Epidermal melanocyte (primary cell): ENCODE results near the gene EPM2AIP1.
"Not testable (repeated sequence)": the region's sequence is repeated elsewhere in the genome, so short reads cannot be mapped to it uniquely, and the experiment has no call there.

Experiments used
- DNase-seq: peaks from one replicate; pipeline ENCODE4 v3.0.0; 2011; ENCODE audit warnings: low spot score; ENCODE audit not compliant: insufficient read length

Gene EPM2AIP1

DNA sequence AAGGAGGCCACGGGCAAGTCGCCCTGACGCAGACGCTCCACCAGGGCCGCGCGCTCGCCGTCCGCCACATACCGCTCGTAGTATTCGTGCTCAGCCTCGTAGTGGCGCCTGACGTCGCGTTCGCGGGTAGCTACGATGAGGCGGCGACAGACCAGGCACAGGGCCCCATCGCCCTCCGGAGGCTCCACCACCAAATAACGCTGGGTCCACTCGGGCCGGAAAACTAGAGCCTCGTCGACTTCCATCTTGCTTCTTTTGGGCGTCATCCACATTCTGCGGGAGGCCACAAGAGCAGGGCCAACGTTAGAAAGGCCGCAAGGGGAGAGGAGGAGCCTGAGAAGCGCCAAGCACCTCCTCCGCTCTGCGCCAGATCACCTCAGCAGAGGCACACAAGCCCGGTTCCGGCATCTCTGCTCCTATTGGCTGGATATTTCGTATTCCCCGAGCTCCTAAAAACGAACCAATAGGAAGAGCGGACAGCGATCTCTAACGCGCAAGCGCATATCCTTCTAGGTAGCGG is at the start of gene EPM2AIP1:
Gene EPM2AIP1 (minus strand): TSS at position 326 of the 520 bp plus-strand sequence. CDS start 54 bp downstream, at position 272.
- peak; percentile 89 for DNase-seq

GRCh38 chr3:37042712-37043111 is 49.8 kb upstream of the EPM2AIP1 start:
- not testable (repeated sequence) for DNase-seq

DNA sequence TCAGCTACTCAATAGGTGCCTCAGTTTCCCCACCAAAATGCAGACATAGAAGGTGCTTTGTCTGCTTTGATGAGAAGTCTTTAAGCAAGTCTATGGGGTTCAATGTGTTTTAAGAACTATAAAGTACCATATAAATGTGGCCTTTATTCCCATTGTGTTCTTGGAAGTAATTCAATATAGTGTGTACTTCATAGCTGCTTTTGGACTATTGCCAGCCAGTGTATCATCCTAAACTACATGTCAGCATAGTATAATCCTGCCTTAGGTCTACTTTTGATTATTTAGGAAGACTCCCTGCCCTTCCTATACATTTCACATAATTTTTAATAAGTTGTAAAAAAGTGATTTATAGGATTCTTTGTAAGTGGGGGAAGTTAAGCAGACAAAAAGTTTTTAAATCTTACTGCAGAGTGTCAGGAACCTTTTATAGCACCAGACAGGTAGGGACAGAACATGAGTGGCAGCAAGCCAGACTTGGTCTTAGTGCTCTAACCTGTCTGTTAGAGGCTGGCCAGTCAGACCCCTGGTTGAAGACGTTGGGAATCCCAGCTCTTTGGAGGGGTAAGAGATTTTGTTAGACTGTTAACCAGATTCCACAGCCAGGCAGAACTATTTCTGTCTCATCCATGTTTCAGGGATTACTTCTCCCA is 48.7 kb upstream of the EPM2AIP1 start:
- DNase-seq = no peak

GRCh38 chr3:37040231-37040630 is 47.3 kb upstream of the EPM2AIP1 start:
- DNase-seq = no peak

DNA sequence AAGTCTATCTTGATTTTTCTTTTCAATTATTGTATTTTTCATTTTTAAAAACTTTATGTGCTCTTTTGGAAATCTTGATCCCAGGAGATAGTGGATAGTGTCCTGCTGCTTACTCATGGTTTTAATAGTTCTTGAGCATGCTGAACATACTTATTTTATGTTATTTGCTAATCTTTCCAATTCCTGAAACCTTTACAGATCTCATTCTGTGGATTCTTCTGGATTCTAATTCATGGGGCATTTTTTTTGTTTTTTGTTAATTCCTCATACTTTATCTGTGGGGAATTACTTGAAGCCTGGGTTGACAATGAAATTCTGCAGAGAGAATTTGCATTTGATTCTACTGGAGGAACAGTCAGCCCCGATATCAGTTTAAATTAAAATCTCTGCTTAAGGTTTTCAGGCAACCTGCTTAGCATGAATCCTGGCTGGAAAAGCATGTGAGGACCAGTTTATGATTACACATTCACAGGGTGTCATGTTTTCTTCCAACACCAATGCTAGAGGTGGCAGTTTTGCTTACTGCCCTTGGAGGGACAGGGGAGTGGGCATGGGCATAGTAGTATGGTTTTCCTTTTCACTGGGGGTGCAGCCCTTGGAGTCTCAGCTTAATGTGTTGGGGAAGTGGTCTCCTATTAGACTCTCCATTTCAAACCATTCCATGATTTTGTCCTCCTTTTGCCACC is 46.4 kb upstream of the EPM2AIP1 start:
- no peak for DNase-seq

DNA sequence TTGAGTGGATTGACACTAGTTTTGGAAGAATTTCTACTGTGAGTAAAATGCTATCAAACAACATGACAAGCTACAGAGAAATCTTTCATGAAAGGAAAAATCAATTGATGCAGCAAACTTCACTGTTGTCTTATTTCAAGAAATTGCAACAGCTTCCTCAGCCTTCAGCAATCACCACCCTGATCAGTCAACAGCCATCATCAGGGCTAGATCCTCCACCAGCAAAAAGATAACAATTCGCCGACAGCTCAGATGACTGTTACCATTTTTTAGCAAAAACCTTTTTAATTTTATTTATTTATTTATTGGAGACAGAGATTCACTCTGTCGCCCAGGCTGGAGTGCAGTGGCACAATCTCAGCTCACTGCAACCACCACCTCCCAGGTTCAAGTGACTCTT is 44.4 kb upstream of the EPM2AIP1 start:
- DNase-seq = no peak

GRCh38 chr3:37032961-37033360 is 40.0 kb upstream of the EPM2AIP1 start:
- no peak for DNase-seq

DNA sequence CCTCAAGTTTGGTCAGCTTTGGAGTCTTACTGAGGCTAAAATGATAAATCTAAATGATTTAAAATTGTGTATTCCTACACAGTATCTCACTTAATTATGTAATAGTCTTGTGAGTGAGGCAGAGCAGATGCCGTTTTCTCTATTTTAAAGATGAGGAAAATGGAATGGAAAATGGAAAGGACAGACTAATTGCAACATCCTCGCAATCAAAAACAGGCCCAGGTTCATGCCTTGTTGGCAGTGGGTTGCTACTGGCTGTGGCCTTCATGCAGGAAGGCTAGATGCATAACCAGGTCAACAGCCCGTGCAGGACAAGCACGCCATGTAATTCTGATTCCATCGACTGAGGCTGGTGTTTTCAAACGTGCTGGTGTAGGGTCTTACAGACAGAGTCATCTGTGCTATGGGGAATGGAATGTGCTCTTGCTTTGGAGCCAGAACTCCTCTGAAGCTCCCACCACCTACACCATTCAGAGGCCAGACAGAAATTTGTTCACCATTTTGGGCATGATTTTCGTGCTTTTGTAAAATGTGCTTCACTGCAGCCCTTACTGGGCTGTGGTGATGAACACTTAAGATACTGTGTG is 38.3 kb upstream of the EPM2AIP1 start:
- no peak for DNase-seq

DNA sequence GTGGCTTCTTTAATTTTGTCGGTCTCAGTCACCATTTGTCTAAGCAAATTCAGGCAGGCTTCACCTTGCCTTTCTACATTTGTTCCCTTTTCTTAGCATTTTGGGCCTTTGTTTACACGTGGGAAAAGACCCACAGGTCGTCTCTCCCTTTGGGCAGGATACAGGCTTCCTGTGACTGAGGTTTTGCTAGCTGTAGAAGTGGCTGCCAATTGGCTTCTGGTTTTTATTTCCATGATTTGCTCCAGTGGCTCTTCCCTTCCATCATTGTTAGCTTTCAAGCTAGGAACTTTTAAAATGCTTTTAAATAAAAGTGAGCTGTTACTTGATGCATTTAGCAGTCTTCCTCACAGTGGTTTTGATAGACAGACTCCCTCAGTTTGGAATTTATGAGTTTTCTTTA is 37.7 kb upstream of the EPM2AIP1 start:
- DNase-seq = no peak

- no peak for DNase-seq
These were observed 36.7 kb upstream of the EPM2AIP1 start for GRCh38 chr3:37029516-37030163.

- no peak for DNase-seq
These were observed 36.2 kb upstream of the EPM2AIP1 start for GRCh38 chr3:37029111-37029510.

GRCh38 chr3:37028329-37028728 is 35.4 kb upstream of the EPM2AIP1 start:
- DNase-seq = no peak

GRCh38 chr3:37026851-37027250 is 33.9 kb upstream of the EPM2AIP1 start:
- no peak for DNase-seq

DNA sequence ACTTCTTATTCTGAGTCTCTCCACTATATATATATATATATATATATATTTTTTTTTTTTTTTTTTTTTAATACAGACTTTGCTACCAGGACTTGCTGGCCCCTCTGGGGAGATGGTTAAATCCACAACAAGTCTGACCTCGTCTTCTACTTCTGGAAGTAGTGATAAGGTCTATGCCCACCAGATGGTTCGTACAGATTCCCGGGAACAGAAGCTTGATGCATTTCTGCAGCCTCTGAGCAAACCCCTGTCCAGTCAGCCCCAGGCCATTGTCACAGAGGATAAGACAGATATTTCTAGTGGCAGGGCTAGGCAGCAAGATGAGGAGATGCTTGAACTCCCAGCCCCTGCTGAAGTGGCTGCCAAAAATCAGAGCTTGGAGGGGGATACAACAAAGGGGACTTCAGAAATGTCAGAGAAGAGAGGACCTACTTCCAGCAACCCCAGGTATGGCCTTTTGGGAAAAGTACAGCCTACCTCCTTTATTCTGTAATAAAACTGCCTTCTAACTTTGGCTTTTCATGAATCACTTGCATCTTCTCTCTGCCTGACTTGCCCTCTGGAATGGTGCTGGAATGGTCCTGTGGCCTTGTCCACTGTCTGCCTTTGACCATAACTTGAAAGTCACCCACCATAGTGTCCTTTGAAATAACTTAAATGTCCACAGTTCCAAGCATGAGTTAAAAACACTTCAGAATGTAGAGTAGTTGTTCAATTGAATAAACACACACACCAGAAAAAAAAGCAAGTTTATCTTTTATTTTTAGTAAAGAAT is 32.8 kb upstream of the EPM2AIP1 start:
- no peak for DNase-seq

GRCh38 chr3:37024820-37025405 is 32.0 kb upstream of the EPM2AIP1 start:
- DNase-seq = no peak

GRCh38 chr3:37024092-37024491 is 31.2 kb upstream of the EPM2AIP1 start:
- no peak for DNase-seq

DNA sequence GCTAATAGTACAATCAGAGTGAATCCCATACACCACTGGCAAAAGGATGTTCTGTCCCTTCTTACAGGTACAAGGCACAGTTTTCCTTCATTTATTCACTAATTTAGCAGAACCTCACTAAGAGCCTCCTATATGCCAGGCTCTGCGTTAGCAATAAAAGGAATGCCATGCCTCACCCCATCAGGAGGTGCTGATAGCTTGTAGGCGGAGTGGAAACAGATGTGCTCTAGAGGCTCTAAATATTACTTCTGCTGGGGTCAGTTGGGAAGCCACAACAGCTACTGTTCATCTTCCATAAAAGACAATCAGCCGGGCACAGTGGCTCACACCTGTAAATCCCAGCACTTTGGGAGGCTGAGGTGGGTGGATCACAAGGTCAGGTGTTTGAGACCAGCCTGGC is 24.8 kb upstream of the EPM2AIP1 start:
- DNase-seq = no peak

DNA sequence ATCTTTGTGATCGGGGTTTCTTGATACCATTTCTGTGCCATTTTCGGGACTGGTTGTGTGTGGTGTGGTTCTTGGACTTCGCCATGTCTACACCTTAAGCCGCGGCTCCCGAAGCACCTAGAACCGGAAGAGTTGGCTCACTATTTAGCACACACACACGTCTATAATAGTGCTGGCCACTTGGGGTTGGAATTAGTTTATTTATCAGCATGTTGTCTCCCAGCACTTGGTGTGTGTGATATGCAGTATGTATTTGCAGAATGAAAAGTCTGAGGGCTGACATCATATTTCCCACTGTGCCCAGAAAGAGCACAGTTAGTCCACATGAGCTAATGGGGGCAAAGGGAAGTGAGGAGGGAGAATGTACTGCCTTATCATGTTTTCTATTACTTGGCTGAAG is 24.0 kb upstream of the EPM2AIP1 start:
- DNase-seq = no peak

GRCh38 chr3:37015642-37016041 is 22.7 kb upstream of the EPM2AIP1 start:
- no peak for DNase-seq

GRCh38 chr3:37014620-37015019 is 21.7 kb upstream of the EPM2AIP1 start:
- no peak for DNase-seq
